AG20443 (cell line): ENCODE measurements around the gene TTC39A.
"Not testable (repeated sequence)": the region's sequence is repeated elsewhere in the genome, so short reads cannot be mapped to it uniquely, and the experiment has no call there.

ENCODE experiments used
- DNase-seq: peaks from one replicate; pipeline ENCODE4 v3.0.0; 2012; ENCODE audit warnings: low spot score, mixed read lengths

The TTC39A gene

DNA sequence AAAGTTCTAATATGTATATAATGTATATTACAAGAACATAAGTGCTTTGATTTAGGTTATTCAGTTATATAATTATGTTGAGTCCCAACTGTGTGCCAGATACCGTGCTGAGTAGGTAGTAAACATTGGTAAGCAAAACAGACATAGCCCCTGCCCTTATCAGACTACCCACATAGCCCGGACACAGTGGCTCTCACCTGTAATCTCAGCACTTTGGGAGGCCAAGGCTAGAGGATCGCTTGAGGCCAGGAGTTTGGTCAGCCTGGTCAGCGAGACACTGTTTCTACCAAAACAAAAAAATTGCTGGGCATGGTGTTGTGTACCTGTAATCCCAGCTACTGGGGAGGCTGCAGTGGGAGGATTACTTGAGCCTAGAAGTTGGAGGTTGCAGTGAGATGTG is 63.6 kb downstream of the TTC39A start:
- DNase-seq = no peak

DNA sequence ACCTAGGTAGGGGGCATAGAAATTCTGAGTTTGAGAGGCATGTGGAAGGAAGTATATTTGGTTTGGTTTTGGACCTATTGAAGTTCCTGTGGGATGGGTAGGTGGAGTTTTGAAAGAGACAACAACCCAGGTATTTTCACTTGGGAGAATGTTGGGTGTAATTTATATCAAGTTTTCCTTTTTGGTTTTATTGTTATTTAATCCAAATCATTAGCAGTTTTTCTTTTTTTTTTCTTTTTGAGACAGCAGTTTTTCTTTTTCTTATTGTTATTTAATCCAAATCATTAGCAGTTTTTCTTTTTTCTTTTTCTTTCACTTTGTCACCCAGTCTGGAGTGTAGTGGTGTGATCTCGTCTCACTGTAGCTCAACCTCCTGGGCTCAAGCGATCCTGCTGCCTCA is 64.2 kb downstream of the TTC39A start:
- DNase-seq = no peak

GRCh38 chr1:51265618-51266017 is 64.7 kb downstream of the TTC39A start:
- DNase-seq = no peak

GRCh38 chr1:51264451-51264850 is 65.9 kb downstream of the TTC39A start:
- DNase-seq = peak; percentile 86

- DNase-seq = no peak
Observed at GRCh38 chr1:51263147-51263877, 67.0 kb downstream of the TTC39A start.

- DNase-seq = no peak
Observed at GRCh38 chr1:51255331-51255730, 75.0 kb downstream of the TTC39A start.

GRCh38 chr1:51253691-51254090 is 76.7 kb downstream of the TTC39A start:
- DNase-seq = no peak

DNA sequence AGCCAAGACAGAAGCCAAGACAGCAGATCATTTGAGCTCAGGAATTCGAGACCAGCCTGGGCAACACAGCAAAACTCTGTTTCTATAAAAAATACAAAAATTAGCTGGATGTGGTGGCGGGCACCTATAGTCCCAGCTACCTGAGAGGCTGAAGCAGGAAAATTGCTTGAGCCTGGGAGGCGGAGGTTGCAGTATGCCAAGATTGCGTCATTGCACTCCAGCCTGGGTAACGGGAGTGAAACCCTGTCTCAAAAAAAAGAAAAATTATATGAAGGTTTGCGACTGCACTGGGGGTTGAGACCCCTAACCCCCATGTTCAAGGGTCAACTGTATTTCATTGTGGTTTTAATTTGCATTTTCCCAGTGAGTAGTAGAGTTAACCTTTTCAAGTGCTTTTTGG is 78.0 kb downstream of the TTC39A start:
- DNase-seq = no peak

DNA sequence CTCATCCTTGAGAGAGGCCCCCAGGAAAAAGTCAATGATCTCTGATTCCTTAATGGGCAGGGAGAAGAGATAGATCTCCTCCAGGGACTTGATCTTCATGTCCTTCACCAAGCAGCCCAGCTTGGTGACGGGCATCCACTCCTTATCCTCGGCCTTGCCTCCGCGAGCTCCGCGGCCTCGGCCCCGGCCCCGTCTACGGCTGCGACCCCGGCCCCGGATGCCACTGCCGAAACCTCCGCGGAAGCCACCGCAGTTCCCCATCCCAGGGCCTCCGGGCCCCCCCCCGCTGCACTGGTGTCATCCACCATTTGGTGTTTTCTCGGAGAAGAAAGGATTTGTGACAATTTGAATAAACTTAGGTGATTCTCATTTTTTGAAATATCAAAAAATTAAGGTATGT is 79.2 kb downstream of the TTC39A start:
- DNase-seq = not testable (repeated sequence)

GRCh38 chr1:51250729-51251128 is 79.6 kb downstream of the TTC39A start:
- not testable (repeated sequence) for DNase-seq

DNA sequence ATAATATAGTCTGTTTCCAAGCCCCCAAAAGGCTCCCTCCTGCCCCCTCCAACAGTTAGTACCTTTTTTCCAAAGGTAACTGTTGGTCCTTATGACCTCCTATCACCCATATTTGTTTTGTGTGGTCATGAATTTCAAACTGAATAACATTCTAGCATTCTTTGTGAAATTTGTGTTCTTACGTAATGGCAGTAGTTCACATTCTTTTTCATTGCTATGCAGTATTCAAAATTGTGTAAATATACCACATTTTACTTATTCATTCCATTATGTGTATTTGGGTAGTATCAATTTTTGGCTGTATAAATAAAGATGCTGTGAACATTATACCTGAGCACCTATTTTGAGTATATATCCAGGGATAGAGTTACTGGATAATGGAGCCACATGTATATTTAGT is 80.9 kb downstream of the TTC39A start:
- DNase-seq = no peak

DNA sequence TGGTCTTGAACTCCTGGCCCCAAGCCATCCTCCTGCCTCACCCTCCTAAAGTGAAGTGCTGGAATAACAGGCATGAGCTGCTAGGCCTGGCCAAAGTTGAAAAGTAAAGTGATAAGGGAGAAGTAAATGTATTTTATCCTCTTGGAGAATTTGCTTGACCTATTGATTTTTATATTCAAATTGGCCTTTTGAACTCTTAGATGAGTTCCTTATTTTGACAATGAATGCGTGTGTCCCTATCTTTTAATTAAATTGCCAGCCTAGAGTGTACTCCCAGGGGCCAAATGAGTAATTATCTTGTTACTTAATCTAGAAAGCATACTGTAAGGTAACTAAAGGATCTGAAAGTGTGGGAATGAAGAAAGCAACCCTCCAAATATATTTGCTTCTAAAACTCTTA is 82.9 kb downstream of the TTC39A start:
- DNase-seq = no peak

DNA sequence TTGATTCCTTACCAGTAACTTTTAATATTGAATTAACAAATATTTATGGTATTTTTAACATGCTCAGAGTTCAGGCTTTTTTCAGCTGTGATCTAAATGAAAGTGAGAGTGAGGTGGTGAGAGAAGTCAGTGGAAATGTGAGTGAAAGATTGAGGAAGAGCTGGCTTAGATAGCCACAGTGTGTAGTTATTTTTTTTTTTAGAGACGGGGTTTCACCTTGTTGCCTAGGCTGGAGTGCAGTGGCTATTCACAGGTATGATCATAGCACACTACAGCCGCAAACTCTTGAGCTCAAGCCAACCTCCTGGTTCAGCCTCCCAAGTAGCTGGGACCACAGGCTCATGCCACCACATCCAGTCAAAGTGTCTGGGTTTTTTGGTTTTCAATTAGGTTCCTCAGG is 83.3 kb downstream of the TTC39A start:
- no peak for DNase-seq

DNA sequence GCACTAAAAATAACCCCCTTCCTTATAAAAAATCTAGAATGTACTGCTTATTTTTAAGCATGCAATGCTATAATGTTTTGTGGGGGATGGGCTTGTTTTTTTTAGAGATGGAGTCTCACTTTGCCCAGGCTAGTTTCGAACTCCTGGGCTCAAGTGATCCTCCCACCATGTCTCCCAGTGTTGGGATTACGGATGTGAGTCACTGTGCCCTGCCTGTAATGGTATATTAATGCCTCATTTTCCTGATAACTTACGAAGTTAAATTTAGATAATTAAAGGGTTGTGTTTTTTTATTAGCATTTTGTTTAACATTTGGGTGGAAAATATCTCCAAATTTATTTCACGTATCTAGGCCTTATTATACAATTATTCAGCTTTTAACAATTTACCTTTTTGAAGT is 87.8 kb downstream of the TTC39A start:
- DNase-seq = no peak

GRCh38 chr1:51241119-51241518 is 89.2 kb downstream of the TTC39A start:
- DNase-seq = no peak

DNA sequence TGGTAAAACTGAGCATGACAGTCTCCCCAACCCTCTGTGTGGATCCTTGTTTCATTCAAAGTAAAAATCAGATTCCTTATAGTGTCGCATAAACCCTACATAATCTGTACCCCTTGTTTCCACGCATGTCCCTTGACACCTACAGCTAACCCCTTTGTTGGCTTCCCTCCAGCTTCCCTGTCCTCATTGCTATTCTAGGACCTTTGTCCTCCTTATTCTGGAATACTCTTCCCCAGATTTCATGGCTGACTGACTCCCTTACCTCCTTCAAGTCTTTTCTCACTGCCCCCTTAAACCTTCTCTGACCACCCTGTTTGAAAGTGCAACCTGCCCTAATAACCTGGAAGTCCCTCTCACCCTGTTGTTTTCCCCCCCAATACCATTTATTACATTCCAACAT is 90.3 kb downstream of the TTC39A start:
- no peak for DNase-seq

GRCh38 chr1:51238034-51238403 is 92.3 kb downstream of the TTC39A start:
- DNase-seq = no peak

- DNase-seq = peak; percentile 27
Observed at GRCh38 chr1:51237351-51238033, 92.9 kb downstream of the TTC39A start.
